ENCODE measurements around the gene BBIP1.

The BBIP1 gene

DNA sequence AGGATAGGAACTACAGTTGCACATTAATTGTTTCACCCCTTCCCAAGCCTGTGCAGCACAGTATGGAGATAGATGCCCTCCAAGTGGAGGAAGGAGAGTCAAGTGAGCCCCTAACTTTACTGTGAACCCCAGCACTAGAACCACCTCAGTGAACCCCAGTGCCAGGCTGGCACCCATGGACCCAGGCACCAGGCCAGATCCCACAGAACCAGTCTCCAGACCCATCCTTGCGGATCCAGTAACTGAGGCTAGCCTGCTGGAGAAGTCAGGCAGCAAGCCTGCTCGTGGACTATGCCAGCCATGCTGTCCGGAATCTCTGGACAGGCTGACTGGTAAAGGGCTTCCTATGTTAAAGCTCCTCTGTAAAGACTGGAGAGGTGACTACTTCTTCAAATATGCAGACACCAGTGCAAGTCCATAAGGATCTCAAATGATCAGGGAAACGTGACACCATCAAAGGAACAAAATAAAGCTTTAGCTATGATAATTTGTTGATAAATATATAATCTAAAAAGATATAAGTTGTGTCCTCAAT lies 28.1 kb upstream of the BBIP1 start:
- TF ChIP-seq, protein P1, sequence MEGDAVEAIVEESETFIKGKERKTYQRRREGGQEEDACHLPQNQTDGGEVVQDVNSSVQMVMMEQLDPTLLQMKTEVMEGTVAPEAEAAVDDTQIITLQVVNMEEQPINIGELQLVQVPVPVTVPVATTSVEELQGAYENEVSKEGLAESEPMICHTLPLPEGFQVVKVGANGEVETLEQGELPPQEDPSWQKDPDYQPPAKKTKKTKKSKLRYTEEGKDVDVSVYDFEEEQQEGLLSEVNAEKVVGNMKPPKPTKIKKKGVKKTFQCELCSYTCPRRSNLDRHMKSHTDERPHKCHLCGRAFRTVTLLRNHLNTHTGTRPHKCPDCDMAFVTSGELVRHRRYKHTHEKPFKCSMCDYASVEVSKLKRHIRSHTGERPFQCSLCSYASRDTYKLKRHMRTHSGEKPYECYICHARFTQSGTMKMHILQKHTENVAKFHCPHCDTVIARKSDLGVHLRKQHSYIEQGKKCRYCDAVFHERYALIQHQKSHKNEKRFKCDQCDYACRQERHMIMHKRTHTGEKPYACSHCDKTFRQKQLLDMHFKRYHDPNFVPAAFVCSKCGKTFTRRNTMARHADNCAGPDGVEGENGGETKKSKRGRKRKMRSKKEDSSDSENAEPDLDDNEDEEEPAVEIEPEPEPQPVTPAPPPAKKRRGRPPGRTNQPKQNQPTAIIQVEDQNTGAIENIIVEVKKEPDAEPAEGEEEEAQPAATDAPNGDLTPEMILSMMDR (IDR thresholded peaks at IDR 0.05; ENCODE audit: low read depth, low read length, poor library complexity, severe bottlenecking) = no peak
- TF ChIP-seq EZH2phosphoT487 (IDR thresholded peaks at IDR 0.05; ENCODE audit: borderline replicate concordance, low read length) = no peak
- H3K27ac ChIP-seq (ENCODE audit: low read depth, low read length) = no peak overlapping the region
- H3K4me2 ChIP-seq (ENCODE audit: low read length) = no peak overlapping the region
- H3K4me1 ChIP-seq (ENCODE audit: control insufficient read depth, low read length) = peaks cover 30% of the 10 kb centered on the region
- peaks cover 16% of the 10 kb centered on the region; the same call in 1 of the 2 replicates for H4K20me1 ChIP-seq (ENCODE audit: control insufficient read depth, insufficient read depth, low read depth, low read length)
- H3K9me3 ChIP-seq (ENCODE audit: control insufficient read depth, insufficient read depth, low read length) = no peaks in the 10 kb centered on the region
- H3K9me2 ChIP-seq (replicated peaks; ENCODE audit: control insufficient read depth, low read length) = no peaks in the 10 kb centered on the region
- peaks cover 94% of the 10 kb centered on the region for H3K36me3 ChIP-seq (ENCODE audit: control insufficient read depth, low read length)
- peaks cover 100% of the 10 kb centered on the region for H3K79me2 ChIP-seq (ENCODE audit: control insufficient read depth, low read length)
- peaks cover 9% of the 10 kb centered on the region for H3F3A ChIP-seq (ENCODE audit: control insufficient read depth, insufficient read depth)
- H3K4me3 ChIP-seq (ENCODE audit: low read length) = no peak overlapping the region
- H3K27me3 ChIP-seq (ENCODE audit: control insufficient read depth, low read length) = no peaks in the 10 kb centered on the region

DNA sequence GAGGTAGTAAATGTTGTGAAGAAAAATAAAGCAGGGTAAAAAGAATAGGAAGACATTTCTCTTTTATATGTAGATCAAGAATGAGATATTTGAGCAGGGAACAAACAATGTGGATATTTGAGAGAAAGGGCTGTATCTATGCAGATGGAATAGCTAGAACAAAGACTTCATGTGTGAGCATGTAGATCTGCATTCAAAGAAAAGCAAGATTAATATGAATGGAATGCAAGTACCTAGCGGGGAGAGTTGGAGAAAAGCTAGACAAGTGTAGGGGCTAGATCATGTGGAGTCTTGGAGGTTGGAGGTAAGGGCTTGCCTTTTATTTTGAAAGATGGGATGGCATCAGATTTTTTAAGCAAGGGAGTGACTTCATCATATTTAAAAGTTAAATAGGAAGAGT lies 27.5 kb upstream of the BBIP1 start:
- Histone ChIP-seq H3K36me3 (ENCODE audit: control insufficient read depth, low read length) (peaks cover 94% of the 10 kb centered on the region), H3K27me3 (ENCODE audit: control insufficient read depth, low read length) (no peaks in the 10 kb centered on the region), H3K4me3 (ENCODE audit: low read length) (no peak overlapping the region), H3K79me2 (ENCODE audit: control insufficient read depth, low read length) (peaks cover 100% of the 10 kb centered on the region), H4K20me1 (ENCODE audit: control insufficient read depth, insufficient read depth, low read depth, low read length) (peaks cover 12% of the 10 kb centered on the region; the same call in 1 of the 2 replicates), H3K4me1 (ENCODE audit: control insufficient read depth, low read length) (peaks cover 30% of the 10 kb centered on the region), H3K27ac (ENCODE audit: low read depth, low read length) (no peak overlapping the region), H3K4me2 (ENCODE audit: low read length) (no peak overlapping the region), H3K9me2 (replicated peaks; ENCODE audit: control insufficient read depth, low read length) (no peaks in the 10 kb centered on the region), H3F3A (ENCODE audit: control insufficient read depth, insufficient read depth) (peaks cover 9% of the 10 kb centered on the region), H3K9me3 (ENCODE audit: control insufficient read depth, insufficient read depth, low read length) (no peaks in the 10 kb centered on the region)
- TF ChIP-seq, protein P1 (IDR thresholded peaks at IDR 0.05; ENCODE audit: low read depth, low read length, poor library complexity, severe bottlenecking) = no peak
- TF ChIP-seq EZH2phosphoT487 (IDR thresholded peaks at IDR 0.05; ENCODE audit: borderline replicate concordance, low read length) = no peak

DNA sequence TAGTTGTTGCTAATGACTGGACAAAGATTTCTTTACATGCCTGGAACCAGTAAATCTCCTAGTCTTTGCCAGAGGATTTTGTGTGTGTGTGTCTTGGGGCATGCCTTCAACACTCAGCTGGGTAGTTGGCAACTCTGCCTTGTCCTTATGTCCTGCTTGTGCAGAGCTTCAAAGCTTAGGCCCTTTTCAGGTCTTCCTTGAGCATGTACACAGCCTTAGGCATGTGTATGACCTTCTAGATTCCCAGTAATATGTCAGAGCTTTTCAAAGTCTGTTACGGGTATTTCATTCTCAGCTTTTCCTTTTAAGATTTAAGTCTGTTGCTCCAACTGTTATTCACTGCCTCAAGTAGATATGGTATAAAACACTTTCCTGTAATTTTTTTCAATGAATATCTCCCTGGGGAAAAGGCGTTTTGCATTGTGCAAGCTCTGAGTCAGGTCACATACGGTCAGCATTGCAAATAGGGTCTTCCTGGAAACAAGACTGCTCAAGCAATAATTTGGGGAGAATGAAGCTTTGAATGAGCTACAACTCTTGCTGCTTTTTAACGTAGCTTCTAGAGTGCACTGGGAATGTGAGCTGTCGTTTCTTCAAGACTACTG lies 25.9 kb upstream of the BBIP1 start:
- TF ChIP-seq, protein P1 (IDR thresholded peaks at IDR 0.05; ENCODE audit: low read depth, low read length, poor library complexity, severe bottlenecking) = no peak
- TF ChIP-seq EZH2phosphoT487 (IDR thresholded peaks at IDR 0.05; ENCODE audit: borderline replicate concordance, low read length) = no peak
- Histone ChIP-seq H3K79me2 (ENCODE audit: control insufficient read depth, low read length) (peaks cover 100% of the 10 kb centered on the region), H3K4me2 (ENCODE audit: low read length) (no peak overlapping the region)

More for the DNA sequence above, 25.9 kb upstream of the BBIP1 start:
- Histone ChIP-seq H3K36me3 (ENCODE audit: control insufficient read depth, low read length) (peaks cover 93% of the 10 kb centered on the region), H3K4me3 (ENCODE audit: low read length) (no peak overlapping the region), H4K20me1 (ENCODE audit: control insufficient read depth, insufficient read depth, low read depth, low read length) (peaks cover 12% of the 10 kb centered on the region; the same call in 1 of the 2 replicates), H3K9me3 (ENCODE audit: control insufficient read depth, insufficient read depth, low read length) (no peaks in the 10 kb centered on the region), H3K27ac (ENCODE audit: low read depth, low read length) (no peak overlapping the region), H3K4me1 (ENCODE audit: control insufficient read depth, low read length) (peaks cover 15% of the 10 kb centered on the region), H3K9me2 (replicated peaks; ENCODE audit: control insufficient read depth, low read length) (no peaks in the 10 kb centered on the region), H3F3A (ENCODE audit: control insufficient read depth, insufficient read depth) (peaks cover 4% of the 10 kb centered on the region), H3K27me3 (ENCODE audit: control insufficient read depth, low read length) (no peaks in the 10 kb centered on the region)
